Occipital lobe (tissue), 2 donors: ENCODE results near the gene QRFP. TPM values are rescaled to one million over a fixed set of nuclear protein-coding genes. Genes with fewer than 3 reads are reported as not detected.

ENCODE experiments used
- DNase-seq: peaks from one replicate; lab custom pipeline; 2025; lab: John Stamatoyannopoulos, UW
- total RNA-seq: library from RNA; depleted of rRNA; stranded (reverse); fragments of >200 nt; gene quantifications from one replicate; pipeline ENCODE4 v1.2.3, GENCODE V29; 2014

The QRFP gene
- total RNA-seq, 1 donor from 2014 or later = not detected

GRCh38 chr9:130904070-130905044, 7.7 kb upstream of the QRFP start:
- no peak for DNase-seq

DNA sequence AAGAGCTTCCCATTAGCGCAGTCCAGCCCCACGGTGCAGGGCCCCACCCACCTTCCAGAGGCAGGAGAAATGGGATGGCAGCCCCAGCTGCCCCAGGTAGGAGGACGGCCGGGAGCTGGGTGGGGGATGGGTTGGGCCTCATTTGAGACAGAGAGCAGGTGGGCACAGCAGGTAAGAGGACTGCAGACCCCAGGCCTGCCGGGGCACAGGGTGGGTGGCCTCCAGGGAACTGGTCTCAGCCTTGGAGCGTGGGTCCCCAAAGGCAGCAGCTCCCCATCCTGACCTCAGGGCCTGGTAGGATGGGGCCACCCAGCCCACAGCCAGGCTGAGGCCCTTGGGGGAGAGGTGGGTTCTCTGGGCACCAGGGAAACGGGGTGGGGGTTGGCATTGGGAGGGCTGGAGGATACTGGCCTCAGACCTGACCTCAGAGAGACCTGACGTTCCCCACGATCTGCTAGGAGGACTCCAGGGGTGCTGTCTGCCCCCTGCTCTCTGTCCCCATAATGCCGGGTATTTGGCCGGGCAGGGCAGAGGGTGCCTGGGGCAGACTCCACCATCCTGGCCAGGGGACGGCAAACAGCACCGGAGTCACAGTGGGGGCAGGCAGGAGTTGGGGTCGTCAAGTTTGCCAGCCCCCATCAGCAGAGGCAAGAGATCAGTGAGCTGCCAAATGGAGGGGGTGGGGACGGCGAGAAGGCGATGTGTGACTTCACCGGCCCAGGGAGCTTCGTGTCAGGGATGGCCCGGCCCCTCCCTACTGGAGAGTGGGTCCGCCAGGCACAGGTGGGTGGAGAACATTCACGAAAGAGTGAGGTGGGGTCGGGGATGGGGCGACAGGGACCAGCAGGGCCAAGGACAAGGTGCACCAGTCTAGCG, 6.8 kb upstream of the QRFP start:
- no peak for DNase-seq

DNA sequence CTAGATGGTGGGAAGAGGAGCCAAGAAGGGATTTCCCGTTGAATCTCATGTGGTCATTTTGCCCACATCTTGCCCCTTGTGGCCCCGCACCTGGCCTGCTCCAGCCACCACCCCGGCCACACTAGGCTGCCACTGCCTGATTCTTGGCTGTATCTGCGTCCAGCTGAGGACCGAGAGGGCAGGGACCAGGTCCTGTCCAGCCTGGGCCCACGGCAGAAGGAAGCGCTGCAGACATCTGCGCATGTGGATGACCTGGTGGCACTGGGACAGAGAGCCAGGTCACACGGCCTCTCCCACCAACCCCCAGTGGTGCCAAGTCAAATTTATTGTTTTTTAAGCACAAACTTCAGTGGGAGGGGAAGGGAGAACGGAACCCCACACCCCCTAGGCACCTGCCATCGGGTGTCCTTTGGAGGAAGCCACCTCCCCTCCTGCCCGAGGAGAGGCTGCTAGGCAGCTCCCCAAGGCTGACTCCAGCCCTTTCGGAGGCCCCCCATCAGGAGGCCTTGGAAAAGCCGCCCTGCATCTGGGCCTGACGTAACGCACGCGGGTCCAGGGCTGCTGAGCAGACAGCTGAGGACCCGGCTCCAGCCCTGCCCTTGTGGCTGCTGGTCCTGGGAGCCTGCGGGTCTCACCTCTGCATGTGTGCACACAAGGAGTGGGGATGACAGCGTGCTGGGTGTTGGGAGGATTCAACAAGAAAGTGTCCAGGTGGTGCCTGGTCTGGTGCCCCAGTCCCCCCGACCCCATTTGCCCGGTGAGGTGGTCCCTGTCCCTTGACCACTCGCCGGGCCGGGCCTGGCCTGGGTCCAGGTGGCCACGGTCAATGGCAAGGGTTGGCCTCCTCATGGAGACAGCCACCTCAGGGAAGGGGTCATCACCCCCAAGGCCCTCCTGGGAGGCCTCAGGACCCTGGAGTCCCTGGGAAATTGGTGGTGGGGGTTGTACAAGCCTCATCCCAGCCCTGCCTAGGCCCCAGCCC, 5.9 kb upstream of the QRFP start:
- DNase-seq = no peak

GRCh38 chr9:130901498-130902203, 5.0 kb upstream of the QRFP start:
- no peak for DNase-seq

DNA sequence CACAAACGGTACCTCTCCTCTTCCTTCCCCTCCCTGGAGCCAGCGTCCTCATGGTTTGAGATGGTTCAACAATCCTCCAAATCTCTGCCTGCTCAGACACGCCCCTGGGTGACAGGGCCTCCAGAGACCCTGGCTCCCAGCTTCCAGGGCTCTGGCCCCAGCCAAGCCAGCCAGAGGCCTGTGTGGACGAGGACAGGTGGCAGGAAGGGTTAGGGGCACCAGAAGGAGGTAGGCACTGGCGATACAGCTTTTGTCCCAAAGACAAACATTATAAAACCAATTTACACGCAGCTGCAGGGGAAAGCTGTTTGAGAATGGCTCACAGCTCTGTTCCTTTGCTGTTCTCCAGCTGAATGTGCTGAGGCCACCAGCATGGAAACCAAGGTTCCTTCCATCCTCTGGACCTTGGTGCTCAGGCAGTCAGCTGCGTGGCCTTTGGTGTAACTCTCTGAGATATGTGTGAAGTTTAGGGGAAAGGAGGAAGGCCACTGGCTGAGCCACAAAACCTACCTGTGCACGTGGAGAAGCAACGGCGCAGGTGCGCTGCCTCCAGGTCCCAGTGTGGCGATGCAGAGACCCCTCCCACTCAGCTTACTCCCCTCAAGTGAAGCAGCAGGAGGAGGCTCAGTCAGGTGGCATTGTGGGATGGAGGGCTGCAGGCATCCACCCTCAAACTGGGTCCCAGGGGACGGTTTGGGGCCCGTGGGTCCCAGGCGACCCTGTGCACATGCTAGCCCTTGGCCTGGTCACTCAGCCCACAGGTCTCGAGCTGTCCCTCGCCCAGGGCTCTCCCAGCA, 4.3 kb upstream of the QRFP start:
- DNase-seq = no peak

- no peak for DNase-seq
These were observed 2.6 kb upstream of the QRFP start for GRCh38 chr9:130899051-130899748.

DNA sequence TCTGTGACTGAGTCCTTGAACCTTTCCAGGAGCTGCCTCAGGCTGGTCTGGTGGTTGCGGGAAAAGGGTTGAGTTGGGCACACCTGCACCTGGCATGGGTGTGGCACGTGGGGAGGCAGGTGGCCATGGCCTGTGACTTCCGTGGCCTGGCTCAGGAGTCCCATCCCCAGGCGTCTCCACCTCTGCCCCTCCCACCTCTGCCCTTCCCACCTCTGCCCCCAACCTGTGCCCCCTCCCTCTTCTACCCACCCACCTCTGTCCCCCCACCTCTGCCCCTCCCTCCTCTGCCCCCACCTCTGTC, 1.9 kb upstream of the QRFP start:
- DNase-seq = no peak

GRCh38 chr9:130897848-130898551, 1.4 kb upstream of the QRFP start:
- DNase-seq = no peak

GRCh38 chr9:130897105-130897751, 616 bp upstream of the QRFP start:
- no peak for DNase-seq

DNA sequence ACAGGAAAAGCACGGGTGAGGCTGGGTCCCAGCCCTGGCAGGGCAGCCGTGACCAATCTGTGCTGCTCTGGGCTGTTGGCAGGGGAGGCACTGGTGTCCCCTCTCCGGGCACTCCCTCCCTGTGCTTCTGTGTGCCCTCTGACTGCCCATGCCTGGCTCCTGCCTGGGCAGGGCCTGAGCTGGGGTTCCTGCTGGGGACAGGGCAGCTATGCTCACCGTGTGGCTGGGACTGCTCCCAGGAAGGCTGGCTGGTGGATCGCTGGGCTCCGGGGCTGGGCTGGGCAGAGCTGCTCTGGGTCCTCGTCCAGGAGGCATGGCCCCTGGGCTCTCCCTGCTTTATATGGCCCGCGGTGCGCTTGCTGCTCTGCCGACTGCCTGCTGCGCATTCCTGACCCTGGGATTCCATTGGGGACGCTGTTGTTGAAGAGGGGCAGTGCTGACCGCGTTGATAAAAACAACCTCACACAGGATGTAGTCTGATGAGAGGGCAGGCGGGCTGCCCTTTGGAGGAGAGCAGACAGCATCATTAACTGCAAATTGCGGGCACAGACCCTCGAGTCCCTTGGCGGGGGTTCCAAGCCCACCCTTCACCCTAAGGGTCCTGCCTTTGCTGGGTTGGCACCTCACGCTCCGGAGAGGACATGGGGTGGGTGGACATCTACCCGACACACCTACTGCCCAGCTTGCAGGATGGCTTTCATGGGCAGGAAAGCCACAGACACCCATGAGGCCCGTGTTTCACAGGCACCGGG, 955 bp downstream of the QRFP start:
- DNase-seq = no peak

GRCh38 chr9:130895038-130895437, 1.6 kb downstream of the QRFP start:
- DNase-seq = no peak

- no peak for DNase-seq
These were observed 2.1 kb downstream of the QRFP start for GRCh38 chr9:130894546-130894945.

GRCh38 chr9:130893341-130894101, 3.1 kb downstream of the QRFP start:
- no peak for DNase-seq

DNA sequence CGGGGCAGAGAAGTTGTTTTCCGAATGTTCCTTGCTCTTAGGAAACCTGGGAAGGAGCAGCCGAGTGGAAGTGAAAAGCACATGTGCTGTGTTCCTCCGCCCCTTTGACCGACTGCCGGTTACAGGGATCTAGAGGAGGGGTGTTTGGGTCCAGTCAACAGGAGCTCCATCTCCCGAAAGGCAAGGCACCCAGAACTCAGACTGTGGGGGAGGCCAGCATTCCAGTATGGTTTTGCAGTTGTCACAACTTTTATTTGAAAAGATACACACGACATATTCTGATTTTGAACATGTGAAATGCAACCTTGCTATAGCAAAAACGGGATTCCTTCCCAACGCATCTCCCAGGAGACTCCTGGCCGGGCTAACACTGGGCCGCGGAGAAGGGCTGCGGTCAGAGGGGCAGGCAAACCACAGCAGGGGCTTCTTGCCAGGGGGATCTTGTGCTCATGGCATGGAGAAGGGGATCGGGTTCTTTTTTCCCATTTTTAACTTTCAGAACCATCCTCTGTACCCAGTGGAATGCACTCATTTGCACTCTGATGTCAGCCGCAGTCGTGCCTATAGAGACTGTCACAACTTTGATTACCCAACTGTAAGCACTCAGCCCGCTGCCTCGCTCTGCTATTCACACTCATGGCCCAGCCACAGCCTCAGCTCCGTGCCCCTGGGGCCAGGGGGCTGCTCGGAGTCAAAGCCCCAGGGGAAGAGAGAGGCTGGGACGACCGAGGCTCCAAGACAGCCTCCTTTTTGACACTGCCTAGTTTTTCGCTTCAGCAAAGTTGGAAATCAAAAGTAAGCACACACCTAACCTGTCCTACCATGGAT, 3.9 kb downstream of the QRFP start:
- no peak for DNase-seq

- no peak for DNase-seq
These were observed 4.7 kb downstream of the QRFP start for GRCh38 chr9:130891688-130892476.
